Stomach (tissue), 4 donors: Measurements from ENCODE around the gene FOXRED1.

Experiments used
- EP300 ChIP-seq: sonication (generic); formaldehyde crosslinking; IDR thresholded peaks from one replicate; pipeline ENCODE4 v1.6.1; 2017; ENCODE audit warnings: antibody characterized with exemption
- POLR2A ChIP-seq, 4 donors: fragments of 450-650 bp; IDR thresholded peaks; one replicate each; pipeline ENCODE4 v1.6.1; 2016; ENCODE audit warnings: antibody characterized with exemption in 4 of 4, control low read depth in 2 of 4, mild to moderate bottlenecking in 1 of 4, moderate library complexity in 1 of 4
- POLR2AphosphoS5 ChIP-seq, 3 donors: sonication (generic); formaldehyde crosslinking; IDR thresholded peaks; one replicate each; pipeline ENCODE4 v1.6.1; 2016; ENCODE audit warnings: antibody characterized with exemption in 3 of 3
- TF ChIP-seq, protein P1 (sequence below), 7 experiments: fragments of 450-650 bp in 4 of 7; fragments of 200-600 bp in 3 of 7; sonication (generic) in 3 of 7; IDR thresholded peaks; one replicate each; pipeline ENCODE4 v1.5.1; 2016 to 2019; ENCODE audit warnings: antibody characterized with exemption in 7 of 7, control low read depth in 2 of 7, mild to moderate bottlenecking in 1 of 7

GRCh38 chr11:126312961-126313360, 44.0 kb downstream of the FOXRED1 start:
- TF ChIP-seq, protein P1, sequence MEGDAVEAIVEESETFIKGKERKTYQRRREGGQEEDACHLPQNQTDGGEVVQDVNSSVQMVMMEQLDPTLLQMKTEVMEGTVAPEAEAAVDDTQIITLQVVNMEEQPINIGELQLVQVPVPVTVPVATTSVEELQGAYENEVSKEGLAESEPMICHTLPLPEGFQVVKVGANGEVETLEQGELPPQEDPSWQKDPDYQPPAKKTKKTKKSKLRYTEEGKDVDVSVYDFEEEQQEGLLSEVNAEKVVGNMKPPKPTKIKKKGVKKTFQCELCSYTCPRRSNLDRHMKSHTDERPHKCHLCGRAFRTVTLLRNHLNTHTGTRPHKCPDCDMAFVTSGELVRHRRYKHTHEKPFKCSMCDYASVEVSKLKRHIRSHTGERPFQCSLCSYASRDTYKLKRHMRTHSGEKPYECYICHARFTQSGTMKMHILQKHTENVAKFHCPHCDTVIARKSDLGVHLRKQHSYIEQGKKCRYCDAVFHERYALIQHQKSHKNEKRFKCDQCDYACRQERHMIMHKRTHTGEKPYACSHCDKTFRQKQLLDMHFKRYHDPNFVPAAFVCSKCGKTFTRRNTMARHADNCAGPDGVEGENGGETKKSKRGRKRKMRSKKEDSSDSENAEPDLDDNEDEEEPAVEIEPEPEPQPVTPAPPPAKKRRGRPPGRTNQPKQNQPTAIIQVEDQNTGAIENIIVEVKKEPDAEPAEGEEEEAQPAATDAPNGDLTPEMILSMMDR (IDR thresholded peaks at IDR 0.05) = no peak
- no peak for TF ChIP-seq POLR2A (IDR thresholded peaks at IDR 0.05)
- TF ChIP-seq EP300 = no peak
- TF ChIP-seq POLR2AphosphoS5 (IDR thresholded peaks at IDR 0.05) = no peak
